Upper lobe of left lung (tissue), 4 donors: ENCODE data around the gene CDH12.

ENCODE experiments used
- EP300 ChIP-seq, 4 donors: sonication (generic); formaldehyde crosslinking; IDR thresholded peaks; one replicate each; pipeline ENCODE4 v1.5.1; 2017; ENCODE audit warnings: antibody characterized with exemption in 4 of 4, control low read depth in 2 of 4
- POLR2A ChIP-seq, 4 donors: fragments of 450-650 bp; IDR thresholded peaks; one replicate each; pipeline ENCODE4 v1.5.1; 2016 to 2017; ENCODE audit warnings: antibody characterized with exemption in 4 of 4, mild to moderate bottlenecking in 2 of 4
- POLR2AphosphoS5 ChIP-seq, 2 donors: sonication (generic); formaldehyde crosslinking; IDR thresholded peaks; one replicate each; pipeline ENCODE4 v1.5.1; 2017; ENCODE audit warnings: antibody characterized with exemption in 2 of 2
- TF ChIP-seq, protein P1 (sequence below), 6 experiments: fragments of 450-650 bp in 4 of 6; fragments of 200-600 bp in 2 of 6; sonication (generic) in 2 of 6; IDR thresholded peaks; one replicate each; pipeline ENCODE4 v1.5.1; 2016 to 2019; ENCODE audit warnings: antibody characterized with exemption in 6 of 6

DNA sequence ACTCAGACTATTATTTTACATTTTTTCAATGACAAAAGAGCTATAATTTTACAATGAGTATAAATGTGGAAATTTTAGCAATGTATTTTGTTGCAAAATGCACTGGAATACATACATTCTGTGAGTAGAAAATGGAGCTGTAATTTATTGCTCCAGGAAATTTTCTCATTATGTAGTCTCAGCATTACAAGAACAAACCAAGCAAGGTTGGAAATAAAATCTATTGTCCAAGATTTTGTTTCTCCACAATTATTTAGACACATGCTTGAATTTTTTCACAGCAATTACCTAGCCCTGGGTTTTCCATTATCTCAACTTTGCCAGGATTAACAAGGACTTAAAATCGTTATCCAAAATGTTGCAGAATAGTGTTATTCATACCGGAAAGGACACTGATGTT lies 820.1 kb downstream of the CDH12 start:
- TF ChIP-seq, protein P1, sequence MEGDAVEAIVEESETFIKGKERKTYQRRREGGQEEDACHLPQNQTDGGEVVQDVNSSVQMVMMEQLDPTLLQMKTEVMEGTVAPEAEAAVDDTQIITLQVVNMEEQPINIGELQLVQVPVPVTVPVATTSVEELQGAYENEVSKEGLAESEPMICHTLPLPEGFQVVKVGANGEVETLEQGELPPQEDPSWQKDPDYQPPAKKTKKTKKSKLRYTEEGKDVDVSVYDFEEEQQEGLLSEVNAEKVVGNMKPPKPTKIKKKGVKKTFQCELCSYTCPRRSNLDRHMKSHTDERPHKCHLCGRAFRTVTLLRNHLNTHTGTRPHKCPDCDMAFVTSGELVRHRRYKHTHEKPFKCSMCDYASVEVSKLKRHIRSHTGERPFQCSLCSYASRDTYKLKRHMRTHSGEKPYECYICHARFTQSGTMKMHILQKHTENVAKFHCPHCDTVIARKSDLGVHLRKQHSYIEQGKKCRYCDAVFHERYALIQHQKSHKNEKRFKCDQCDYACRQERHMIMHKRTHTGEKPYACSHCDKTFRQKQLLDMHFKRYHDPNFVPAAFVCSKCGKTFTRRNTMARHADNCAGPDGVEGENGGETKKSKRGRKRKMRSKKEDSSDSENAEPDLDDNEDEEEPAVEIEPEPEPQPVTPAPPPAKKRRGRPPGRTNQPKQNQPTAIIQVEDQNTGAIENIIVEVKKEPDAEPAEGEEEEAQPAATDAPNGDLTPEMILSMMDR (IDR thresholded peaks at IDR 0.05), result no peak
- TF ChIP-seq POLR2AphosphoS5 (IDR thresholded peaks at IDR 0.05), result no peak
- no peak for TF ChIP-seq EP300 (IDR thresholded peaks at IDR 0.05)
- no peak for TF ChIP-seq POLR2A (IDR thresholded peaks at IDR 0.05)
